Stomach (tissue), 9 donors: ENCODE data around the gene CTNNA1. TPM values are rescaled to one million over a fixed set of nuclear protein-coding genes. Genes with fewer than 3 reads are reported as not detected.

Experiments used
- DNase-seq, 2 donors: peaks; one replicate each; pipeline versions ENCODE4 v3.0.0 to v3.0.0-alpha.2; 2013 to 2019
- H3K27ac ChIP-seq, 5 donors: fragments of 200-600 bp in 4 of 5; sonication (generic) in 4 of 5; one replicate each; pipeline ENCODE4 v1.5.1; 2013 to 2019; ENCODE audit warnings: mild to moderate bottlenecking in 1 of 5, moderate library complexity in 1 of 5
- H3K27me3 ChIP-seq, 3 donors: fragments of 200-600 bp; sonication (generic); one replicate each; pipeline ENCODE4 v1.5.1; 2017 to 2019; ENCODE audit warnings: mixed run types in 1 of 3
- H3K36me3 ChIP-seq, 4 donors: fragments of 200-600 bp; sonication (generic); 1 replicate in 3 of 4; 2 replicates in 1 of 4; pipeline ENCODE4 v1.5.1; 2016 to 2019
- H3K4me1 ChIP-seq, 4 donors: fragments of 200-600 bp; sonication (generic); one replicate each; pipeline ENCODE4 v1.5.1; 2016 to 2019
- H3K4me3 ChIP-seq, 4 donors: fragments of 200-600 bp; sonication (generic) in 3 of 4; one replicate each; pipeline ENCODE4 v1.5.1; 2016 to 2019; ENCODE audit warnings: mild to moderate bottlenecking in 1 of 4
- H3K9me3 ChIP-seq, 4 donors: fragments of 200-600 bp; sonication (generic); one replicate each; pipeline ENCODE4 v1.5.1; 2016 to 2019
- EP300 ChIP-seq: sonication (generic); formaldehyde crosslinking; IDR thresholded peaks from one replicate; pipeline ENCODE4 v1.6.1; 2017; ENCODE audit warnings: antibody characterized with exemption
- POLR2A ChIP-seq, 4 donors: fragments of 450-650 bp; IDR thresholded peaks; one replicate each; pipeline ENCODE4 v1.6.1; 2016; ENCODE audit warnings: antibody characterized with exemption in 4 of 4, control low read depth in 2 of 4, mild to moderate bottlenecking in 1 of 4, moderate library complexity in 1 of 4
- POLR2AphosphoS5 ChIP-seq, 3 donors: sonication (generic); formaldehyde crosslinking; IDR thresholded peaks; one replicate each; pipeline ENCODE4 v1.6.1; 2016; ENCODE audit warnings: antibody characterized with exemption in 3 of 3
- WGBS, 5 donors: extraction: QIAGEN DNeasy Blood & Tissue Kit in 3 of 5; methylation state at CpG; one replicate each; pipeline versions ENCODE4 v1.1.5 to v1.1.7; 2013 to 2018; 5-methylcytosine and 5-hydroxymethylcytosine counted together
- intact Hi-C: fragments of 100-400 bp; cut with DNase I; formaldehyde crosslinking; loops from one replicate; pipeline ENCODE4 v1.15.1; 2023; ENCODE audit warnings: low total_unique reads
- polyA plus RNA-seq, 3 donors: library from polyadenylated mRNA; stranded (reverse); fragments of 200-250 nt; gene quantifications; one replicate each; pipeline ENCODE4 v1.2.3, GENCODE V29; 2013
- total RNA-seq, 5 donors: library from RNA; depleted of rRNA; stranded (reverse); fragments of >200 nt; gene quantifications; one replicate each; pipeline versions ENCODE4 v1.1.0 to v1.2.3, GENCODE V29; 2014 to 2016
- TF ChIP-seq, protein P1 (sequence below), 7 experiments: fragments of 450-650 bp in 4 of 7; fragments of 200-600 bp in 3 of 7; sonication (generic) in 3 of 7; IDR thresholded peaks; one replicate each; pipeline ENCODE4 v1.5.1; 2016 to 2019; ENCODE audit warnings: antibody characterized with exemption in 7 of 7, control low read depth in 2 of 7, mild to moderate bottlenecking in 1 of 7
- donor health status: healthy with polysubstance abuse.
- donor health status: Bipolar disorder and iron deficiency.
- donor health status: healthy.

CTNNA1 gene
- total and polyA plus RNA-seq, 8 donors, result 88.7 to 531 (median 214) TPM

DNA sequence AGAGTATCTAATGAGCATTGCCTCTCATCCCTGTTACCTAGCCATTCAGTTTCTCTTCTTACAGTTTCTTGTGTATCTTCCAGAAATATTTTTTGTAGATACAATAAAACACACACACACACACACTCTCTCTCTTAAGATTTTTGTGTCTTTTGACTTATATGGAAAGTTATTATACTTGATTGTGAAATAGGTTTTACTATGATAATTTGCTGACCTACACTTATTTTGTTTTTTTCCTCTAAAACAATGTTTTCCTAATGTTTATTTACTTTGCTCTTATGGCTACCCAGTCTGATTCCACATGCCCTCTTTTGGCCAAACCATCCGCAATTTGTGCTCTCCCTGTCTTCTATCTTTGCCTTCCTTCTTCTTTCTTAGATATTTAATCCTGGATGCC lies 96.7 kb downstream of the CTNNA1 start:
- Histone ChIP-seq H3K9me3 (no peaks in the 10 kb centered on the region), H3K27ac (no peak overlapping the region), H3K4me1 (peaks cover 5 to 61% (median 40%) of the 10 kb centered on the region in 4 donors), H3K36me3 (no peaks in the 10 kb centered on the region), H3K27me3 (no peaks in the 10 kb centered on the region), H3K4me3 (no peak overlapping the region)
- intact Hi-C loops, result no loop called here
- TF ChIP-seq POLR2AphosphoS5 (IDR thresholded peaks at IDR 0.05), result no peak
- no peak for TF ChIP-seq EP300
- TF ChIP-seq, protein P1, sequence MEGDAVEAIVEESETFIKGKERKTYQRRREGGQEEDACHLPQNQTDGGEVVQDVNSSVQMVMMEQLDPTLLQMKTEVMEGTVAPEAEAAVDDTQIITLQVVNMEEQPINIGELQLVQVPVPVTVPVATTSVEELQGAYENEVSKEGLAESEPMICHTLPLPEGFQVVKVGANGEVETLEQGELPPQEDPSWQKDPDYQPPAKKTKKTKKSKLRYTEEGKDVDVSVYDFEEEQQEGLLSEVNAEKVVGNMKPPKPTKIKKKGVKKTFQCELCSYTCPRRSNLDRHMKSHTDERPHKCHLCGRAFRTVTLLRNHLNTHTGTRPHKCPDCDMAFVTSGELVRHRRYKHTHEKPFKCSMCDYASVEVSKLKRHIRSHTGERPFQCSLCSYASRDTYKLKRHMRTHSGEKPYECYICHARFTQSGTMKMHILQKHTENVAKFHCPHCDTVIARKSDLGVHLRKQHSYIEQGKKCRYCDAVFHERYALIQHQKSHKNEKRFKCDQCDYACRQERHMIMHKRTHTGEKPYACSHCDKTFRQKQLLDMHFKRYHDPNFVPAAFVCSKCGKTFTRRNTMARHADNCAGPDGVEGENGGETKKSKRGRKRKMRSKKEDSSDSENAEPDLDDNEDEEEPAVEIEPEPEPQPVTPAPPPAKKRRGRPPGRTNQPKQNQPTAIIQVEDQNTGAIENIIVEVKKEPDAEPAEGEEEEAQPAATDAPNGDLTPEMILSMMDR (IDR thresholded peaks at IDR 0.05), result no peak
- no peak for TF ChIP-seq POLR2A (IDR thresholded peaks at IDR 0.05)
- no peak for DNase-seq
- WGBS, 5 donors, result 72 to 94% (median 84%) methylated on average over 1 of the region's 1 CpG

DNA sequence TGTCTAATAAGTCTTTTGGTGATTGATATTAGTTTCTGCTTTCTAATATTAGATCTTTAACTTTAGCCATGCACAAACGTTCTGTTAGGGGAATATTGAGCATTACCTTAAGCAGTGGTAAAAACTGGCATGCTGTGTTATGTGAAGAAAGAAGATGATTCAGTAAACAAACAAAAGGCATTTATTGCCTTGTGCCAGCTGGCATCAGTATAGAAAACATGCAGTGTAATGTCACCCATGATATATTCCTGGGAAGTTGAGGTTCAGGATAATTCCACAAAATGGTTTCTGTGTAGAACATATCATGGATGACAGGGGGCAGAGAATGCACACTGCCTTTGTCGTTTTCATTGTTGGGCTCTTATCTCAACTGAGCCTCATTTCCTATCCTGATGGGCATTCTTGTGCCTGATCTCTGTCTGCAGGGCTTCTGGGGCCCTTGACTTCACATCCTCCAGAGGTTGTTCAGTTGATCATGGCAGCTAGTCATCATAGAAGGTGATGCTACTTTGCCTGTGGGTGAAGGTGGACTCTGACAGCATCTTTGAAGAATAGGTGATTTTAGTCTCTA lies 97.7 kb downstream of the CTNNA1 start:
- Histone ChIP-seq H3K36me3 (no peaks in the 10 kb centered on the region), H3K4me1 (peaks cover under 1 to 50% (median 32%) of the 10 kb centered on the region in 4 donors), H3K9me3 (no peaks in the 10 kb centered on the region), H3K27me3 (no peaks in the 10 kb centered on the region), H3K4me3 (no peak overlapping the region), H3K27ac (no peak overlapping the region)
- no peak for TF ChIP-seq POLR2AphosphoS5 (IDR thresholded peaks at IDR 0.05)
- TF ChIP-seq, protein P1 (IDR thresholded peaks at IDR 0.05), result no peak
- DNase-seq, result no peak
- WGBS, 5 donors, result 38 to 56% (median 46%) methylated on average over 2 of the region's 2 CpGs
- intact Hi-C loops, result no loop called here

DNA sequence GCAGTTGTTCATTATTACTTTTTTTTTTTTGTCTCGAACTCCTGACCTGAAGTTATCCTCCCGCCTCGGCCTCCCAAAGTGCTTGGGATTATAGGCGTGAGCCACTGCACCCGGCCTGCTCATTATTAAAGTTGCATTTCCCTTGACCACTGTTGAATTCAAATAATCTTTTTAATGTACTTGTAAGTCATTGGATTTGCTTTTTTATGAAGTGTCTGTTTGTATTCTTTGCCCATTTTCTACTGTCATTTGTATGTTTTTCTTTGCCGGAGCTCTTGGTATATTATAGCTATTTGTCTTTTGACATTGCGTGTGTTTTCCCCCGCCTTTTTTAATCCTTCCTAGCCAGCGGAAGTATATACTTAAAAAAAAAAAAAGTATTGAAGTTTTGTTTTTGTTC lies 99.9 kb downstream of the CTNNA1 start:
- intact Hi-C loops, result no loop called here
- Histone ChIP-seq H3K36me3 (no peaks in the 10 kb centered on the region), H3K27me3 (no peaks in the 10 kb centered on the region), H3K4me3 (no peak overlapping the region), H3K4me1 (peaks cover 0 to 39% (median 28%) of the 10 kb centered on the region in 4 donors), H3K27ac (no peak overlapping the region), H3K9me3 (no peaks in the 10 kb centered on the region)
- 72 to 82% (median 74%) methylated on average over 9 of the region's 9 CpGs for WGBS, 5 donors
- DNase-seq, result no peak
- TF ChIP-seq POLR2AphosphoS5 (IDR thresholded peaks at IDR 0.05) (no peak), EP300 (no peak), POLR2A (IDR thresholded peaks at IDR 0.05) (no peak)
- TF ChIP-seq, protein P1 (IDR thresholded peaks at IDR 0.05), result no peak

DNA sequence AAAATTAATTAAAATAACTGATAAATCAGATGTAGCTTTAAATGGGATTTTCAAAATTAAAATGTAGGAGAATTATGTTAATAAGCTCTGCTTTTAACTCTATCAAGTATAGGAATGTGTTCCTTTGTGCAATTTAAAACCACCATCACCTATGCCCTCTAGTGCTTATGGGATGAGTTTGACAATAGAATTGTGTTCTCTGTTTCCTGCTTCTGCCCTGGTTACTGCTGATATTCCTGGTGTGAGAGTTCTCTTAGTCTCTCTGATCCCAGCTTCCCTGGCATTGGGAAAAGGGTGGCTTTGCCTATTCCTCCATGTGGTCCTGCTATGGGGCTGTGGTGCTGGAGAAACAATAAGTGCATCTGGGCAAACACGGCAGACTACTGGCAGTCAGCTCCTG lies 113.8 kb downstream of the CTNNA1 start:
- Histone ChIP-seq H3K4me3 (no peak overlapping the region), H3K36me3 (peaks cover 0 to 16% (median 14%) of the 10 kb centered on the region in 4 donors), H3K27ac (no peak overlapping the region), H3K4me1 (peaks cover 21 to 36% (median 28%) of the 10 kb centered on the region in 4 donors), H3K27me3 (no peaks in the 10 kb centered on the region), H3K9me3 (peaks cover 4 to 14% (median 9%) of the 10 kb centered on the region in 4 donors)
- WGBS, 5 donors, result 89 to 100% (median 93%) methylated on average over 1 of the region's 1 CpG
- intact Hi-C loops, result no loop called here
- no peak for DNase-seq
- TF ChIP-seq, protein P1 (IDR thresholded peaks at IDR 0.05), result no peak
- no peak for TF ChIP-seq EP300
- TF ChIP-seq POLR2A (IDR thresholded peaks at IDR 0.05), result no peak
- TF ChIP-seq POLR2AphosphoS5 (IDR thresholded peaks at IDR 0.05), result no peak
